IPS-15b (cell line): Measurements from ENCODE around the gene TMC1.

Experiments used
- H3K27me3 ChIP-seq: one replicate; pipeline ENCODE4 v1.6.1; 2013; ENCODE audit warnings: low read length; ENCODE audit not compliant: control insufficient read depth, insufficient read depth
- H3K36me3 ChIP-seq: one replicate; pipeline ENCODE4 v1.6.1; 2013; ENCODE audit warnings: low read length; ENCODE audit not compliant: control insufficient read depth, insufficient read depth
- H3K4me1 ChIP-seq: one replicate; pipeline ENCODE4 v1.6.1; 2013; ENCODE audit warnings: mild to moderate bottlenecking, low read length; ENCODE audit not compliant: control insufficient read depth, insufficient read depth
- H3K4me3 ChIP-seq: one replicate; pipeline ENCODE4 v1.5.1; 2013; ENCODE audit warnings: low read depth, low read length
- H3K9ac ChIP-seq: one replicate; pipeline ENCODE4 v1.6.1; 2013; ENCODE audit warnings: low read depth, mild to moderate bottlenecking, low read length
- H3K9me3 ChIP-seq: one replicate; pipeline ENCODE4 v1.6.1; 2013; ENCODE audit warnings: mild to moderate bottlenecking, low read length; ENCODE audit not compliant: control insufficient read depth, insufficient read depth

Gene TMC1

GRCh38 chr9:72753266-72753893 lies 232.0 kb downstream of the TMC1 start:
- Histone ChIP-seq H3K9me3 (no peaks in the 10 kb centered on the region), H3K27me3 (no peaks in the 10 kb centered on the region), H3K9ac (no peak overlapping the region), H3K4me1 (no peaks in the 10 kb centered on the region), H3K36me3 (no peaks in the 10 kb centered on the region), H3K4me3 (no peak overlapping the region)

- no peaks in the 10 kb centered on the region for H3K9me3 ChIP-seq
- H3K4me1 ChIP-seq, result no peaks in the 10 kb centered on the region
- H3K27me3 ChIP-seq, result no peaks in the 10 kb centered on the region
- no peaks in the 10 kb centered on the region for H3K36me3 ChIP-seq
- no peak overlapping the region for H3K4me3 ChIP-seq
- H3K9ac ChIP-seq, result no peak overlapping the region
Measured at GRCh38 chr9:72755836-72756235, 234.4 kb downstream of the TMC1 start.

- no peak overlapping the region for H3K4me3 ChIP-seq
- H3K9ac ChIP-seq, result no peak overlapping the region
- no peaks in the 10 kb centered on the region for H3K4me1 ChIP-seq
- H3K27me3 ChIP-seq, result no peaks in the 10 kb centered on the region
- H3K9me3 ChIP-seq, result no peaks in the 10 kb centered on the region
- no peaks in the 10 kb centered on the region for H3K36me3 ChIP-seq
Measured at GRCh38 chr9:72758944-72759343, 237.5 kb downstream of the TMC1 start.

GRCh38 chr9:72763022-72763421 lies 241.6 kb downstream of the TMC1 start:
- Histone ChIP-seq H3K4me3 (no peak overlapping the region), H3K9me3 (no peaks in the 10 kb centered on the region), H3K9ac (no peak overlapping the region), H3K4me1 (no peaks in the 10 kb centered on the region), H3K36me3 (no peaks in the 10 kb centered on the region), H3K27me3 (no peaks in the 10 kb centered on the region)

GRCh38 chr9:72769546-72769945 lies 248.1 kb downstream of the TMC1 start:
- no peaks in the 10 kb centered on the region for H3K36me3 ChIP-seq
- H3K9me3 ChIP-seq, result no peaks in the 10 kb centered on the region
- H3K4me1 ChIP-seq, result no peaks in the 10 kb centered on the region
- no peak overlapping the region for H3K9ac ChIP-seq
- H3K4me3 ChIP-seq, result no peak overlapping the region
- H3K27me3 ChIP-seq, result no peaks in the 10 kb centered on the region

- no peaks in the 10 kb centered on the region for H3K9me3 ChIP-seq
- H3K4me1 ChIP-seq, result no peaks in the 10 kb centered on the region
- no peaks in the 10 kb centered on the region for H3K27me3 ChIP-seq
- H3K4me3 ChIP-seq, result no peak overlapping the region
- no peaks in the 10 kb centered on the region for H3K36me3 ChIP-seq
- no peak overlapping the region for H3K9ac ChIP-seq
Measured at GRCh38 chr9:72772661-72773060, 251.3 kb downstream of the TMC1 start.

- Histone ChIP-seq H3K36me3 (no peaks in the 10 kb centered on the region), H3K9ac (no peak overlapping the region), H3K4me1 (no peaks in the 10 kb centered on the region), H3K9me3 (no peaks in the 10 kb centered on the region), H3K27me3 (no peaks in the 10 kb centered on the region), H3K4me3 (no peak overlapping the region)
Measured at GRCh38 chr9:72773570-72773969, 252.2 kb downstream of the TMC1 start.

GRCh38 chr9:72775570-72775969 lies 254.2 kb downstream of the TMC1 start:
- Histone ChIP-seq H3K36me3 (no peaks in the 10 kb centered on the region), H3K4me1 (no peaks in the 10 kb centered on the region), H3K4me3 (no peak overlapping the region), H3K9me3 (no peaks in the 10 kb centered on the region), H3K27me3 (no peaks in the 10 kb centered on the region), H3K9ac (no peak overlapping the region)

- H3K27me3 ChIP-seq, result no peaks in the 10 kb centered on the region
- H3K36me3 ChIP-seq, result no peaks in the 10 kb centered on the region
- no peaks in the 10 kb centered on the region for H3K4me1 ChIP-seq
- no peak overlapping the region for H3K4me3 ChIP-seq
- H3K9me3 ChIP-seq, result no peaks in the 10 kb centered on the region
- H3K9ac ChIP-seq, result no peak overlapping the region
Measured at GRCh38 chr9:72779614-72780013, 258.2 kb downstream of the TMC1 start.

GRCh38 chr9:72786948-72787347 lies 265.5 kb downstream of the TMC1 start:
- Histone ChIP-seq H3K9ac (no peak overlapping the region), H3K36me3 (no peaks in the 10 kb centered on the region), H3K4me1 (no peaks in the 10 kb centered on the region), H3K4me3 (no peak overlapping the region), H3K27me3 (no peaks in the 10 kb centered on the region), H3K9me3 (no peaks in the 10 kb centered on the region)

- no peaks in the 10 kb centered on the region for H3K9me3 ChIP-seq
- no peaks in the 10 kb centered on the region for H3K4me1 ChIP-seq
- no peak overlapping the region for H3K4me3 ChIP-seq
- H3K36me3 ChIP-seq, result no peaks in the 10 kb centered on the region
- H3K9ac ChIP-seq, result no peak overlapping the region
- no peaks in the 10 kb centered on the region for H3K27me3 ChIP-seq
Measured at GRCh38 chr9:72788966-72789735, 267.7 kb downstream of the TMC1 start.

GRCh38 chr9:72789885-72790284 lies 268.5 kb downstream of the TMC1 start:
- Histone ChIP-seq H3K4me3 (no peak overlapping the region), H3K27me3 (no peaks in the 10 kb centered on the region), H3K4me1 (no peaks in the 10 kb centered on the region), H3K9me3 (no peaks in the 10 kb centered on the region), H3K36me3 (no peaks in the 10 kb centered on the region), H3K9ac (no peak overlapping the region)
